DND-41 (cell line): ENCODE measurements around the gene SCAMP1.

Experiments
- ATAC-seq: fragments of 200-7000 bp; cut with Tn5 transposase; 3 replicates; pipeline ENCODE4 v1.9.1; 2021; ENCODE audit warnings: low read depth; ENCODE audit not compliant: insufficient read depth
- DNase-seq: peaks from one replicate; pipeline ENCODE4 v3.0.0-alpha.2; 2020
- H2AFZ ChIP-seq: 2 replicates; pipeline ENCODE4 v1.6.0; 2012; ENCODE audit warnings: low read depth, low read length
- H3K27ac ChIP-seq: 2 replicates; pipeline ENCODE4 v1.5.1; 2012; ENCODE audit warnings: low read length, inconsistent platforms
- H3K27me3 ChIP-seq: fragments of 200-600 bp; sonication (generic); 2 replicates; pipeline ENCODE4 v1.6.0; 2012; ENCODE audit warnings: low read length, mild to moderate bottlenecking, inconsistent platforms; ENCODE audit not compliant: insufficient read depth, poor library complexity
- H3K36me3 ChIP-seq: 2 replicates; pipeline ENCODE4 v1.5.1; 2012; ENCODE audit warnings: low read length, inconsistent platforms; ENCODE audit not compliant: insufficient read depth
- H3K4me1 ChIP-seq: 2 replicates; pipeline ENCODE4 v1.5.1; 2012; ENCODE audit warnings: mild to moderate bottlenecking, low read length; ENCODE audit not compliant: insufficient read depth
- H3K4me2 ChIP-seq: 2 replicates; pipeline ENCODE4 v1.6.0; 2012; ENCODE audit warnings: mild to moderate bottlenecking, moderate library complexity, low read length, inconsistent platforms; ENCODE audit not compliant: insufficient read depth
- H3K4me3 ChIP-seq, 2 experiments: fragments of 200-600 bp in 1 of 2; shearing (Covaris generic) in 1 of 2; 2 replicates each; pipeline ENCODE4 v1.5.1; 2012 to 2016; ENCODE audit warnings: inconsistent platforms in 2 of 2, low read length in 2 of 2, mild to moderate bottlenecking in 2 of 2, low read depth in 1 of 2, moderate library complexity in 1 of 2
- H3K79me2 ChIP-seq: 2 replicates; pipeline ENCODE4 v1.6.0; 2012; ENCODE audit warnings: low read length, inconsistent platforms; ENCODE audit not compliant: insufficient read depth
- H3K9ac ChIP-seq: 2 replicates; pipeline ENCODE4 v1.6.0; 2012; ENCODE audit warnings: low read depth, mild to moderate bottlenecking, inconsistent platforms, low read length, moderate library complexity
- H3K9me3 ChIP-seq: 2 replicates; pipeline ENCODE4 v1.5.1; 2012; ENCODE audit warnings: low read length, moderate library complexity, mild to moderate bottlenecking, inconsistent platforms; ENCODE audit not compliant: insufficient read depth, severe bottlenecking
- H4K20me1 ChIP-seq: 2 replicates; pipeline ENCODE4 v1.6.0; 2012; ENCODE audit warnings: low read length; ENCODE audit not compliant: insufficient read depth
- EZH2 ChIP-seq: IDR thresholded peaks from 3 replicates; pipeline ENCODE4 v1.6.1; 2012; ENCODE audit warnings: borderline replicate concordance, low read depth, mild to moderate bottlenecking, moderate library complexity, low read length, inconsistent platforms; ENCODE audit not compliant: severe bottlenecking
- TF ChIP-seq, protein P1 (sequence below): IDR thresholded peaks from 2 replicates; pipeline ENCODE4 v1.5.1; 2012; ENCODE audit warnings: borderline replicate concordance, low read length, moderate library complexity, mild to moderate bottlenecking; ENCODE audit not compliant: poor library complexity, severe bottlenecking; ENCODE audit errors: extremely low read depth

SCAMP1 gene

DNA sequence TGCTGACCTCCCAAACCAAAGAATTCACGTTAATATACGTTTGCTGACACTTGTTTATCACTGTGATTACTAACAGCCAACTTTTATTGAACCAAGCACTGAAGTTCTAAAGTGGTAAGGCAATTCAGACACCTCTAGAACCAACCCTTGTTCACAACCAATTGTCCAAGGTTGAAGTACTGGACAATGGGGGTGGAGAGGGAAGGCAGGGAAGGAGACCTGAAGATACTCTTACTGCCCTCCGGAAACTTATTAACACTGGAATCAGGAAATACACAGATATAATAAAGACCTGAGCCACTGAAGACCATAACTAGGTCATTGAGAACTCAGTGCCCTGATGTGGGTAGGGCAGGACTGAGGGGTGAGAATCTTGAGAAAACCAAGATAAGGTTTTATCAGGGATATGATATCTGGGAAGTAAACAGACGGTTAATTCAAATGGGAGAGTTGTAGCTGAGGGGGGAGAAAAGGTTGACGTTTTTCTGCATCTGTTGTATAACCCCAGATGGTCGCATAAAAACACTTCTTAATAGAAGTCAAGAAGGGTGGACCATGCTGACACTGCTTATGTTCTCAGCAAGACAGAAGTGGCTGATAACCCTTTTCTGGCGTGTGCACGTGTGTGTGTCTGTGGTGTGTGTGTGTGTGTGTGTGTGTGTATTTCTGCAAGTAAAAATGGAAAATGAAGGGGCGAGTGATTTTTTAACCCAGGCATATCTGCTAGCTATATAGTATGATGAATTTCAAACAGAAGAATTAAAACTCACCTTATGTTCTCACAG lies 162.3 kb downstream of the SCAMP1 start:
- Histone ChIP-seq H3K9me3 (no peaks in the 10 kb centered on the region), H3K36me3 (no peaks in the 10 kb centered on the region), H3K4me2 (no peak overlapping the region), H3K9ac (no peak overlapping the region), H2AFZ (no peak overlapping the region), H3K27me3 (peaks cover 12% of the 10 kb centered on the region), H3K4me3 (no peak overlapping the region), H3K4me1 (no peaks in the 10 kb centered on the region), H4K20me1 (no peaks in the 10 kb centered on the region), H3K79me2 (no peaks in the 10 kb centered on the region), H3K27ac (no peak overlapping the region)
- DNase-seq = no peak
- ATAC-seq = no peak
- TF ChIP-seq EZH2 = no peak
- TF ChIP-seq, protein P1, sequence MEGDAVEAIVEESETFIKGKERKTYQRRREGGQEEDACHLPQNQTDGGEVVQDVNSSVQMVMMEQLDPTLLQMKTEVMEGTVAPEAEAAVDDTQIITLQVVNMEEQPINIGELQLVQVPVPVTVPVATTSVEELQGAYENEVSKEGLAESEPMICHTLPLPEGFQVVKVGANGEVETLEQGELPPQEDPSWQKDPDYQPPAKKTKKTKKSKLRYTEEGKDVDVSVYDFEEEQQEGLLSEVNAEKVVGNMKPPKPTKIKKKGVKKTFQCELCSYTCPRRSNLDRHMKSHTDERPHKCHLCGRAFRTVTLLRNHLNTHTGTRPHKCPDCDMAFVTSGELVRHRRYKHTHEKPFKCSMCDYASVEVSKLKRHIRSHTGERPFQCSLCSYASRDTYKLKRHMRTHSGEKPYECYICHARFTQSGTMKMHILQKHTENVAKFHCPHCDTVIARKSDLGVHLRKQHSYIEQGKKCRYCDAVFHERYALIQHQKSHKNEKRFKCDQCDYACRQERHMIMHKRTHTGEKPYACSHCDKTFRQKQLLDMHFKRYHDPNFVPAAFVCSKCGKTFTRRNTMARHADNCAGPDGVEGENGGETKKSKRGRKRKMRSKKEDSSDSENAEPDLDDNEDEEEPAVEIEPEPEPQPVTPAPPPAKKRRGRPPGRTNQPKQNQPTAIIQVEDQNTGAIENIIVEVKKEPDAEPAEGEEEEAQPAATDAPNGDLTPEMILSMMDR = no peak

DNA sequence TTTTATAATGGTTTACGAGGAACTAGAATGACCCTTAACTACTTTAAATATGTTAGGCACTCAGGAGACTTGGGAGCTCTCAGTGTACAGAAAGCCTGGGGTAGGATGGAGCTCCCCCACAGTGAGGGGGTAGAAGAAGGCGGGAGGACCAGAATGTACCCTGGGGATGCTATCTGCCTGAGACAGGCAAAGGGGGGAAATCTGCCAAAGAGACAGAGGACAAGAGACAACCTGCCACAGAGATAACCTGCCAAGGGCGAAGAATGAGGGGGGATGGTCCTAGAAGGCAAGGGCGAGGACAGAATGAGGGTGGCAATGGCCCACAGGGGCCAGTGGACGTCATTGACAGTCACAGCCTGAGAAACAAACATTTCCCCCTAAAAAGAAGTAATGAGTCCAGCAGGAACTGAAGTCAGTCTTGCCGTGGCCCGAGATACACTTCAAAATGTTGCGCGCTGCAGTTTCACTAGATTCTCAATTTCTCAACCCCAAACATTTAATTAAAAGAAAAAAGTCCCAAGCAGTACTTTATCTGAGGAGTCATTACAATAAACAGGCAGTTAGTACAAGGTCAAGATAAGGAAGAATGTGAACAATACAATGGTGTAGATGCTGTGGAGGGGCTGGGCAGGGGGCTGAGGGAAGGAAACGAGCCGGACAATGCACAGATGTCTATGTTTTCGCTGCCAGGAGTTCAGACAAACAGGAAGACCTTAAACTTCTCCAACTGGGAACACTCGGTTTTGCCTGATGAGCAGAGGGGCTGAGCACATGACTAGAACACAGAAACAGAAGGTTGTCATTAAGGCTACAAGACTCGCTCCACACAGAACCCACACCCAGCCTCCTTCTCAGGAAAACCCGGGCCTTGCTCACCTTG lies 163.1 kb downstream of the SCAMP1 start:
- TF ChIP-seq EZH2 = no peak
- TF ChIP-seq, protein P1 = no peak
- Histone ChIP-seq H4K20me1 (no peaks in the 10 kb centered on the region), H3K27me3 (peaks cover 9% of the 10 kb centered on the region), H3K79me2 (no peaks in the 10 kb centered on the region), H3K4me1 (no peaks in the 10 kb centered on the region), H3K4me2 (no peak overlapping the region), H3K9me3 (no peaks in the 10 kb centered on the region), H3K4me3 (no peak overlapping the region), H3K36me3 (no peaks in the 10 kb centered on the region), H3K9ac (no peak overlapping the region), H3K27ac (no peak overlapping the region), H2AFZ (no peak overlapping the region)
- no peak for DNase-seq
- no peak for ATAC-seq

DNA sequence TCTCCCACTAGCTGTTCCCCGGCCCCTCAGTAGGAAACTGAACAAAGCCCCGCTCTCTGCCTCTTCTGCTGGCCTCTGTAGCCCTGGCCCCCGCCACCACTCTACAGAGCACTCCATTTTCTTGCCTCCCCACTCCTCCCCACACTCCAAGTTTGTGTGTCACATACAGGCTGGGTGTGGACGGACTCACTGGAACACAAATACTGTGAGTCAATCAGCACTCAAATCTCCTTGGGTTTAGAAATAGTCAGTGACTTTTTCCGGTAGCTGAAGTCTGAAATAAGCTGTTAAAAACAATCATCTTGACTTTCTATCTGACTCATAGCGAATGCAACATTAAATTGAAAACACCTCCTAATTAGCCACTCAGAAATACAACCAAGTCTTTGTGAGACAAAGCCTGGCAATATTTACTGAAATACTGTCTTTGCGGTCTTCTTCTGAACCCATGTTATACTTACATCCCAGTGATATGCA lies 165.7 kb downstream of the SCAMP1 start:
- Histone ChIP-seq H4K20me1 (no peaks in the 10 kb centered on the region), H3K36me3 (no peaks in the 10 kb centered on the region), H3K79me2 (no peaks in the 10 kb centered on the region), H3K4me2 (no peak overlapping the region), H3K9ac (no peak overlapping the region), H3K9me3 (no peaks in the 10 kb centered on the region), H3K27ac (no peak overlapping the region), H3K27me3 (peaks cover 5% of the 10 kb centered on the region), H3K4me3 (no peak overlapping the region), H2AFZ (no peak overlapping the region), H3K4me1 (no peaks in the 10 kb centered on the region)
- ATAC-seq (no peak), DNase-seq (no peak)
- TF ChIP-seq EZH2 = no peak
- TF ChIP-seq, protein P1 = no peak
